Measurements from ENCODE around the gene STARD4.

Gene STARD4

DNA sequence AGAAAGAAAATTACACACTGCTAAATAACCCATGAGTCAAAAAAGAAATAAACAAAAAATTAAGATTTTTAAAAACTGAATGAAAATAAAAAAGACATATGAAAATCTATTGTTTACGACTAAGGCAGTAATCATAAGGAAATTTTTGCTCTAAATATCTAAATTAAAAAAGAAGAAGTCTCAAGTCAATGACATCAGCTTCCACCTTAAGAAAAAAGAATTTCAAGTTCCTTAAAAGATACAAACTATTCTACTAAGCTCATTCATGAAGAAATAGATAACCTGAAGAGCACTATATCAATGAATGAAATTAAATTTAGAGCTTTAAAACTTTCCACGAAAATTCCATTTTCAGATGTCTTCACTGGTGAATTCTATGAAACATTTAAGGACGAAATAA lies 15.7 kb upstream of the STARD4 start:
- no peak for DNase-seq (ENCODE audit: low read depth, low spot score)

DNA sequence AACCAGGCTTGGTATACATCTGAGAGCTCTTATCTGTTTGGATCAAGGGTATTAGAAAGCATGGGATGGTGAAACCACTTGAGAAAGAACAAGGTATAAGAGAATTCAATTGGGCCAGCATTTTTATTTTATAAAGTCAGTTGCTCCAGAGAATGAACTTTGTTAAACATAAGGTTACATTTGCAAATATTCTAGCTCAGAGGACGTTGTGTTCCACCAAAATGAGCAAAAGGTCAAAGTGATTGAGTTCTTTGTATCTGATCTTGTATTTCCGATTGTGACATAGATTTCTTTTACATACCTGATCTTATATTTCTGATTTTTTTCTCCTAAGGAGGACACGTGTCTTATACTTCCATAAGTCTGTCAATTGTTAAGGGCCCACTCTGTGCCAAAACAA lies 8.6 kb upstream of the STARD4 start:
- DNase-seq (ENCODE audit: low read depth, low spot score) = no peak

DNA sequence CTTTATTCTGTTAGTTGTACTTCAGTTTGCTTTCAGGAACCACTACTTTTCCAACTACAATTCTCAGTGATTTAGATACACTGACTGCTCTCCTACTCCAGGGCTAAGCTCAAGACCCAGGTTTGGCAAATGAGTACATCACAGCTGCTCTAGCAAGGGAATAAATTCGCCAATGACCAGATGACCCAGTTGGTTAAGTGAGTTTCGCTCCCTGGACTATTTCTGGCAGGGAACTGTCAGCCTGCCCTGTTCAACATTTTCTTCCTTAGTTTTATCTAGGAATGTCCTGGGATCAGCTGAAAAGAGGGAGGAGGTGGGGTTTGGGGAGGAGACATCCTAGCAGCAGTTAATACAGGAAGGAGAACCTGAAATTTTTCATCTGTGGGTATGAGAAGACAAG lies 6.4 kb upstream of the STARD4 start:
- DNase-seq (ENCODE audit: low read depth, low spot score) = no peak

DNA sequence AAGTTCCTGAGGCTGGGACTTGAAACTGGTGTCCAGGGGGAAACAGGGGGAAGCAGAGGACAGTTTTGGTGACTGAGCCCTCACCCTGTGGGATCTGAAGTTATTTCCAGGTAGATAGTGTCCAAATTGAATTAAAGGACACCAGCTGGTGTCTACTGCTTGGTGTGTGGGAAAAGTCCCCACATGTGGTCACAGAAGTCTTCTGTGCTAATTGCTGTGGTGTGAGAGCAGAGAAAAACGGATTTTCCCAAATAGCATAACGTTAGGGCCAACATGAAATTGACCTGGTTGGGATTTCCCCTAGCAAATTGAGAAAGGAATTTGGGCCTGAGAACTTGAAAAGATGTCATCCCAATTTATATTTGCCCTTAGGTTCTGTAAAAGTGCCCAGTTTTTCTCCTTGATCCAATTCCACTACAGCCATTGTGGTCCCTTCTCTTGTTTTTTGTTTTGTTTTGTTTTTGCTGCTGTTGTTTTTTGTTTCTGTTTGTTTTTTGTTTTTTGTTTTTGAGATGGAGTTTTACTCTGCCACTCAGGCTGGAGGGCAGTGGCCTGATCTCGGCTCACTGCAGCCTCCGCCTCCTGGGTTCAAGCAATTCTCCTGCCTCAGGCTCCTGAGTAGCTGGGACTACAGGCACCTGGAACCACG lies 5.6 kb upstream of the STARD4 start:
- DNase-seq (ENCODE audit: low read depth, low spot score) = no peak

GRCh38 chr5:111514087-111514486 lies 1.8 kb upstream of the STARD4 start:
- DNase-seq (ENCODE audit: low read depth, low spot score) = no peak

GRCh38 chr5:111513131-111513520 lies 791 bp upstream of the STARD4 start:
- no peak for DNase-seq (ENCODE audit: low read depth, low spot score)

DNA sequence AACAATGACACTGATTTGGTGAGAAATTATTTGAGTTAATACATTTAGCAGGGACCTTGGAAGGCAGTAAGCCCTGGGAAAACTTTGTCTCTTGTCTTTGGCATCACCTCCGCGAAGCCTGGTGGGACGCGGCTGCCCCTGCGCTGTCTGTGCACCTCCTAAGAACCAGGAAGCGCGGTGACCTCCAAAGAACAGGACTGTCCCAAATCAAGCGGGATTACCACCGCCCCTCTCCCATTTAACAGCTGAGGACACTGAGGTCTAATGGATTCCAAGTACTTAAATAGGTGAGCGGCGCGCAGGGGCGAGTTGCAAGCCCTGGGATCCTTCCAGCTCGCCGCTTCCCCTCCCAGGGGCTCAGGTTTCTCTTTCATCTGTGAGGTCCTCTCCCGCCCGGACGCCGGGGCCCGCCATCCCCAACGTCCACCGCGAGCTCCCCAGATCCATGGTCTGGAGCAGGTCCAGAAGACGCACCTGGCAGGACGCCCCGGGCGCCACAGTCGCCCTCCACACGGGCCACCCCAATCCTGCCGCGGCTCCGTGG lies 432 bp downstream of the STARD4 start:
- no peak for DNase-seq (ENCODE audit: low read depth, low spot score)

DNA sequence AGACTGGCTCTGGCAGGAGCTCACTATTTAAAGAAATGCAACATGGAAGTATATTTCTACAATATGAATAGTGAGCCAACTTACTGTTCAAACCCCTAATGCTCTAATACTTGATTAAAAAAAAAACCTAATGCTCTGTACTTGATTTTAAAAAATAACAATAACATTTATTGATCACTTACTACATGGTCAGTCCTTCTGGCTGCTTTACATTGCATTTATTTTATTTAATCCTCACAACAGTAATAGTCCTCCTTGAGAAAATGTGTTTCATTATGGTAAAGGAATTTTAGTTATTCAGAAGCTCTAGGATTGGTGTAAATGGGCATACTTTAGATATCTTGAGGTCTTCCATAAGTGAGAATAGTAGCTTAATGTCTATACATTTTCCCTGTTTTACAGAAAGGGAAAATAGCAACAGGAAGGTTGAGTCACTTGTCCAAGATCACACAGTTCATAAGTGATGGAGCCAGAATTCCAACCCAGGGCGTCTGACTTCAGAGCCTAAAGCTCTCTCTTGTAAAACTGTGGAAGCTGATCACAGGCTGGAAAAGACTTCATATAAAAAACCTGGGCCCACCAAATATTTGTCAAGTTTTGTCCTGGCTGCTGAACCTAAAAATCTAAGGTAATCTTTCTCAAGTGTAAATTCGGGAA lies 1.0 kb downstream of the STARD4 start:
- DNase-seq (ENCODE audit: low read depth, low spot score) = no peak

- no peak for DNase-seq (ENCODE audit: low read depth, low spot score)
Measured at GRCh38 chr5:111509119-111509518, 3.2 kb downstream of the STARD4 start.

GRCh38 chr5:111507276-111507675 lies 5.1 kb downstream of the STARD4 start:
- no peak for DNase-seq (ENCODE audit: low read depth, low spot score)

DNA sequence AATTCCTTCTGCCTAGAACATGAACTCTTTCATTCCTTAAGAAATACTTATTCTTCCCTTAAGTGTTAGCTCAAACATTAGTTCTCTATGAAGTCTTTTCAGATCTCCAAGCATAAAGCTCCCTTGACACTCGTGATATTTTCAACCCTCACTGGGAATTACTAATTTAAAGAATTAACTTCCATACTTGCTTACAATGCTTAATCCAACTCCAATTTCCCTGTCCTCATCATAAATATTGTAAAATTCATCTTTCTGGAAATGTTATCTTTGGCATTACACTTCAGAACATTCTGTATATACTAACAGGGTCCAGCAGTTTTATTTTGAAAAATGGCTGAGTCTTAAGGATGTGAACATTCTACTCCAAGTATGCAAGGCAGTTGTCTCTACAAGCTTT lies 7.2 kb downstream of the STARD4 start:
- no peak for DNase-seq (ENCODE audit: low read depth, low spot score)

DNA sequence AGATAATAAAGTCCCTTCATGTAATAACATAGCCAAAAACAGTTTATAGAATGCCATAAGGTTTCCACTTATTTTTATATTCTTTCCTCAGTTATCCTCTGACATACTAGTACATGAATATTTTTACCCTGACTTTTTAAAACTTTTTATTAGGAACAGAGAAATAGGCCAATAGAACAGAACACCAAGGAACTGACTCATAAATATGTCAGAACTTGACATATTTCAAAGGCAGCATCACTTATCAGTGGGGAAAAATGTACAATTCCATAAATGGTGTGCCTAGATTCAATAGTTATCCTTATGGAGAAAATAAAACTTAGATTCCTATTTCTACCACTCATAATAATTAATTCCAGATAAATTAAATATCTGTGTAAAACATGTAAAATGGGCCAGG lies 9.4 kb downstream of the STARD4 start:
- no peak for DNase-seq (ENCODE audit: low read depth, low spot score)

DNA sequence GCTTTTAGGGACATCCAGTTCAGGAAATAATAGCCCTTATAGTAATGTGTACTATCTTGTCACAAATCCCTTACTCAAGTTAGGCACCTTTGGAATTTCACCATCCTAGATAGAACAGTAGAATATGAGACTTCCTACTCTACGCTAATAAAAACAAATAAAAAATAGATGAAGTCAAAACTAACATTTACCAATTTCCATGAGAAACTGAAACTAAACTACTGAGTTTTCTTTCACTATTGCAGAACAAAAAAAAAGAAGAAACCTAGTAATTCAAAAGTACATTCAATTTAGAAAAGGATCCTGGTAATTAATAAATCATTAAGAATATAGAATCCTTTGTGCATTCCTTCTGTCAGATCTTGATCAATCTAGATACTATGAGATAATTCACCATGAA lies 14.0 kb downstream of the STARD4 start:
- DNase-seq (ENCODE audit: low read depth, low spot score) = no peak

DNA sequence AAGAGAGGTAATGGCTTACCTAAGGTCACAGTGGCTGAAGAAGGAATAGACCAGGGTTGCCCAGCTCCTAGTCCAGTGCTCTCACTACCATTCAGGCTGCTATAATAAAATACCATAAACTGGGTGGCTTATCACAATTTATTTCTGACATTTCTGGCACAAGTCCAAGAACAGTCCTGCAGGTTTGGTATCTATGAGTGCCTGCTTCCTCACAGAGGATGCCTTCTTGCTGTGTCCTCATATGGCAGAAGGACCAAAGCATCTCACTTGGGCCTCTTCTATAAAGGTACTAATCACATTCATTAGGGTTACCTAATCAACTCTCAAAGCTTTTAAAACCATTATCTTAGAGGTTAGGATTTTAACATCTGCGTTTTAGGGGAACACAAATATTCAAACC lies 17.2 kb downstream of the STARD4 start:
- no peak for DNase-seq (ENCODE audit: low read depth, low spot score)

DNA sequence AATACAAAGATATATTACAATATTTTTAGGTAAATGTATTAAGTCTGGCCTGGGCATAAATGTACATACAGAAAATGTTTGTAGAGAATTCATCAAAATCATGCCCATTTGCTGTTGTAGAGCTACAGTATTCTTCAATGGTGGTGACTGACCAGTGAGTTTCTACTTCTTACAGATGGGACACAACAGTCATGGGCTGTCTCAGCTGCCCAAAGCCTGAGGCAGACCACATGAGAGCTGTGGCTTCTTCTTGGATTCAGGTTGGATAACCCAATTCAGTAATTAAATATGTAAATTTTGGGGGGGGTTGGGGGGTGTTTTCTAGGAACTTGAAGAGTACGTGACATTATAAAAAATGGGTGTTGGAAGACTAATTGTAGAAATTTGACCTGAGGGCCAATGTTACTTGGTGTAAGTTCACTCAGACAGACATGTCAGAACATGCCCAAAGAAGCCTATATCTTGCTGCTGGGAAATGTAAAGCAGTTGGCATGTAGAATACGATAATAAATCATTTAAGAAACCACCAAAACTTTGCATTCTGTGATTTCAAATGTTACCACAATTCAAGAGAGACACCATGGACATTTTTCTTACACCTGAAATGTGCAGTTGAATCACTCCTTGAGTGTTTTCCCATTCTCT lies 17.9 kb downstream of the STARD4 start:
- DNase-seq (ENCODE audit: low read depth, low spot score) = no peak

DNA sequence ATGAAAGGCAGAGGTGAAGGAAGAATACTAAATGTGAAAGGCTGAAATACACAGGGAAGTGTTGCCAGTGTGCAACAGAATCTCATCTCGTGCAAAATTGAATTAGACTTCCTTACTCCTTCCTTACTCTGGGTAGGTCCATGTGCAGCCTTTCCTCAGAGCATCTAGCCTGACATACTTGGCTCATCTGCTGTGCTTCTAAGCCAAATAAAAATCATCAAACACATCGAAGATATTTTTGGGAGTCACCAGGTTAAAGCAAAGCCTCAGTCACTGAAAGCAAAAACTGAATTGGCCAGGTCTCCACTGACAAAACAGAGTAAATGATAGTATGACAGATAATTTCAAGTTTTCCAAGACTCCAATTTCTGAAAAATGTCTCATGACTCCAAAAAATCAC lies 19.3 kb downstream of the STARD4 start:
- DNase-seq (ENCODE audit: low read depth, low spot score) = no peak

DNA sequence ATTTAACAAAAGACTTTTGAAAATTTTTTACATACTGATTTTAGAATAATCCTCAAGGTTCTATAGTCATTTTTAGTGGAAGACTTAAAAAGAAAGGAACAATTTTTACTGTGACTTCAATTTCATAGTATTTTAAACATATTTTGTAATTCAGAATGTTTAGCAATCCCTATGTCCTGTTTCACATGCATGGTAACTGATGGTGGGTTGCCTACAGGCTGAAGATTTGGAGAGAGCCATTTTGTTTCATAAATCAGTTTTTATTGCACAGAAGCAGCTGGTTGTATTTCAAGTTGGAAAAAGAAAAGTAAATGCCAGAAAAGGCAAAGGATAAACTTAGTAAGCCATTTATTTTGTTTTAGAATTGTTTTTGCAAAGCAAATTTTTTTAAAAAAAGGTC lies 24.0 kb downstream of the STARD4 start:
- no peak for DNase-seq (ENCODE audit: low read depth, low spot score)

GRCh38 chr5:111486926-111487325 lies 25.4 kb downstream of the STARD4 start:
- DNase-seq (ENCODE audit: low read depth, low spot score) = no peak

GRCh38 chr5:111486055-111486454 lies 26.3 kb downstream of the STARD4 start:
- DNase-seq (ENCODE audit: low read depth, low spot score) = no peak

DNA sequence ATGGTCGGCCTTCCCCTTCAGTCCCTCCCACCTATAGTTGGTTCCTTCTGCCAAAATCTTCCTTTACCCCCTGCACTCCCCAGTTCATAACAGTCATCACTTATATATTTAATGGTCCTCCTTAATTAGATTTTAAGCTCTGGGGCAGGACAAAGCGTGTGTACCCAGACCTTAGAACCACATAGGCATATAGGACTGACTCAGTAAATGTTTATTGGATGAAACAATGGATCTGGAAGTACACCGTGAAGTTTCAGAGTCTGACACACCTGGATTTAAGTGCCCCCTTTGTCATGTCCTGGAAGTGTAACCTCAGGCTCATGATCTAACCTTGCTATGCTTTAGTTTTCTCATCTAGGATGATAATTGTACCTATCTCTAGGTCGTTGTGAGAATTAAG lies 32.0 kb downstream of the STARD4 start:
- no peak for DNase-seq (ENCODE audit: low read depth, low spot score)

DNA sequence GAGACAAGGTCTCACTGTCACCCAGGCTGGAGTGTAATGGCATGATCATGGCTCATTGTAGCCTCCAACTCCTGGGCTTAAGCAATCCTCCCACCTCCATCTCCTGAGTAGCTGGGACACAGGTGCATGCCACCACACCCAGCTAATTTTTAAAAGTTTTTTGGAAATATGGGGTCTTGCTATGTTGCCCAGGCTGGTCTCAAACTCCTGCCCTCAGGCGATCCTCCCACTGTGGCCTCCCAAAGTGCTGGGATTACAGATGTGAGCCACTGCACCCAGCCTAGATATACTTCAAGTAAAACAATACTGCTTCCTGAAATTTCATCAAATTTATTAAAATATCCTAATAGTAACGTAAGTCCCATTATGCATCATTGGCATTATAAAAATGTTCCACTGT lies 33.4 kb downstream of the STARD4 start:
- no peak for DNase-seq (ENCODE audit: low read depth, low spot score)

- DNase-seq (ENCODE audit: low read depth, low spot score) = no peak
Measured at GRCh38 chr5:111478266-111478665, 34.1 kb downstream of the STARD4 start.

DNA sequence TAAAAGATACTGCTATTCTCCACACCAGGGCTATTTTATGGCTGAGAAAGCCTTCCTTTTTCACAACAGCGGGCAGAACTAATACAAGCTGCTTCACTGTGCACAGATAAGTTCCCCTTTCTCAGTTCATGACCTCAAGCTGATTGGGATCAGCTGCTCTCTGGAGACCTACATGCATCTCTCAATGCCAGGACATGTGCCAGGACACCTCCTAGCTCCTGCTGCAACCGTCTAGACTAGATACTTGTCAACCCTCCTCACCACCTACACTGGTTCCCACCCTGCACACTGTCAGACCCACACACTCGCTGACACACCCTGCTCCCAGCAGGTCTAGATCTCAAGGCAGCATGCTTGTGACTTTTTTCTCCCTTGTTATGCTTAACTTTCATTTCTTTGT lies 39.8 kb downstream of the STARD4 start:
- no peak for DNase-seq (ENCODE audit: low read depth, low spot score)

All from activated naive CD8-positive, alpha-beta T cell treated with anti-CD3 and anti-CD28 coated beads, Interleukin-2, amount 50 U/mL, for 16 hours (primary cell).